HG03558 (cell line): Measurements from ENCODE around the gene KISS1R.
A peak's percentile ranks its signal among the peaks of the same experiment; 100 is the strongest.

ENCODE experiments used
- ATAC-seq: cut with Tn5 transposase; IDR thresholded peaks from one replicate; pipeline ENCODE4 v1.9.1; 2021; ENCODE audit warnings: moderate number of reproducible peaks; ENCODE audit not compliant: unreplicated experiment; ENCODE audit errors: extremely low read depth

KISS1R gene

GRCh38 chr19:919199-920050 lies 2.3 kb downstream of the KISS1R start:
- ATAC-seq = no peak

GRCh38 chr19:920051-920864 lies 3.1 kb downstream of the KISS1R start:
- no peak for ATAC-seq

GRCh38 chr19:924553-925086 lies 7.5 kb downstream of the KISS1R start:
- ATAC-seq = no peak

- ATAC-seq = no peak
Observed at GRCh38 chr19:925087-925525, 8.0 kb downstream of the KISS1R start.

GRCh38 chr19:925526-926322 lies 8.6 kb downstream of the KISS1R start, which contains the start of gene ARID3A:
Gene ARID3A (plus strand): TSS chr19:926035. CDS start chr19:929529, 3,494 bp downstream.
- ATAC-seq = peak; percentile 23

- ATAC-seq = no peak
Observed at GRCh38 chr19:926323-926588, 9.1 kb downstream of the KISS1R start.

GRCh38 chr19:926589-927350 lies 9.6 kb downstream of the KISS1R start:
- ATAC-seq = no peak

- no peak for ATAC-seq
Observed at GRCh38 chr19:927351-927779, 10.2 kb downstream of the KISS1R start.

- ATAC-seq = no peak
Observed at GRCh38 chr19:927780-928401, 10.8 kb downstream of the KISS1R start.

- no peak for ATAC-seq
Observed at GRCh38 chr19:928471-929202, 11.5 kb downstream of the KISS1R start.

GRCh38 chr19:929203-929890 lies 12.2 kb downstream of the KISS1R start:
- no peak for ATAC-seq

- ATAC-seq = no peak
Observed at GRCh38 chr19:929891-930258, 12.7 kb downstream of the KISS1R start.

- ATAC-seq = no peak
Observed at GRCh38 chr19:931860-932647, 14.9 kb downstream of the KISS1R start.

- no peak for ATAC-seq
Observed at GRCh38 chr19:932648-933552, 15.8 kb downstream of the KISS1R start.

GRCh38 chr19:933553-933882 lies 16.4 kb downstream of the KISS1R start:
- no peak for ATAC-seq

GRCh38 chr19:934197-934840 lies 17.2 kb downstream of the KISS1R start:
- no peak for ATAC-seq
